Small intestine (tissue), 16 donors: Measurements from ENCODE around the gene CREBL2. TPM values are rescaled to one million over a fixed set of nuclear protein-coding genes. Genes with fewer than 3 reads are reported as not detected.
"Not testable (repeated sequence)": the region's sequence is repeated elsewhere in the genome, so short reads cannot be mapped to it uniquely, and the experiment has no call there.

Source experiments
- DNase-seq, 2 donors: peaks; one replicate each; pipeline versions ENCODE4 v3.0.0 to v3.0.0-alpha.2; 2013
- FAIRE-seq: peaks from 2 replicates; lab custom pipeline; 2012; peaks lifted over from hg19 to GRCh38; lab: Jason Lieb, UNC
- H3K27ac ChIP-seq, 3 donors: one replicate each; pipeline ENCODE4 v1.5.1; 2013; ENCODE audit warnings: low read length in 2 of 3, mild to moderate bottlenecking in 2 of 3, control low read depth in 1 of 3, inconsistent platforms in 1 of 3, low read depth in 1 of 3, moderate library complexity in 1 of 3
- H3K27me3 ChIP-seq, 3 donors: one replicate each; pipeline ENCODE4 v1.6.1; 2013; ENCODE audit warnings: low read length in 3 of 3, inconsistent platforms in 1 of 3; ENCODE audit not compliant: control insufficient read depth in 3 of 3, insufficient read depth in 3 of 3
- H3K36me3 ChIP-seq, 3 donors: one replicate each; pipeline ENCODE4 v1.6.1; 2013; ENCODE audit warnings: low read length in 3 of 3, inconsistent platforms in 1 of 3, low read depth in 1 of 3, mild to moderate bottlenecking in 1 of 3, moderate library complexity in 1 of 3; ENCODE audit not compliant: control insufficient read depth in 3 of 3, insufficient read depth in 2 of 3
- H3K4me1 ChIP-seq, 3 donors: one replicate each; pipeline ENCODE4 v1.6.1; 2013; ENCODE audit warnings: low read length in 2 of 3, inconsistent platforms in 1 of 3, low read depth in 1 of 3, mild to moderate bottlenecking in 1 of 3, moderate library complexity in 1 of 3; ENCODE audit not compliant: control insufficient read depth in 3 of 3, insufficient read depth in 2 of 3
- H3K4me3 ChIP-seq, 3 donors: one replicate each; pipeline ENCODE4 v1.5.1; 2013; ENCODE audit warnings: low read length in 3 of 3, control low read depth in 1 of 3, inconsistent platforms in 1 of 3, low read depth in 1 of 3, mild to moderate bottlenecking in 1 of 3, moderate library complexity in 1 of 3
- H3K9me3 ChIP-seq, 2 donors: one replicate each; pipeline ENCODE4 v1.6.1; 2013; ENCODE audit warnings: low read depth in 1 of 2, low read length in 1 of 2; ENCODE audit not compliant: control insufficient read depth in 2 of 2, insufficient read depth in 1 of 2
- WGBS, 3 donors: extraction: QIAGEN DNeasy Blood & Tissue Kit; methylation state at CpG; one replicate each; pipeline ENCODE4 v1.1.7; 2013; 5-methylcytosine and 5-hydroxymethylcytosine counted together
- long read RNA-seq, 10 donors: transcript quantifications; one replicate each; lab custom pipeline, GENCODE V29; 2026
- polyA plus RNA-seq, 4 donors: library from polyadenylated mRNA; stranded (reverse) in 3 of 4; unstranded in 1 of 4; fragments of 200-250 nt in 3 of 4; fragments of 120-200 nt in 1 of 4; gene quantifications; one replicate each; pipeline versions ENCODE4 v1.2.1 to v1.2.3, GENCODE V29; 2013
- donor health status: healthy with polysubstance abuse.
- donor health status: control.
- donor health status: control.
- donor health status: Bipolar disorder and iron deficiency.
- donor health status: healthy.

The CREBL2 gene, protein sequence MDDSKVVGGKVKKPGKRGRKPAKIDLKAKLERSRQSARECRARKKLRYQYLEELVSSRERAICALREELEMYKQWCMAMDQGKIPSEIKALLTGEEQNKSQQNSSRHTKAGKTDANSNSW
- polyA plus RNA-seq = 10 to 100 TPM; 16.9 to 37.2 (median 23.4) TPM
- long read RNA-seq, donor 1, transcript CREBL2-201 (4 exons, 3,754 nt) = major isoform, 30 of 35 reads
- long read RNA-seq, donor 1, partial matches to known transcripts = 5 of 35 reads
- long read RNA-seq, donor 1, other reads (novel, unspliced or antisense) = 0 of 35 reads
- long read RNA-seq, donor 2, transcript CREBL2-201 (4 exons, 3,754 nt) = major isoform, 11 of 11 reads
- long read RNA-seq, donor 2, partial matches to known transcripts = 0 of 11 reads
- long read RNA-seq, donor 2, other reads (novel, unspliced or antisense) = 0 of 11 reads
- long read RNA-seq, donor 3, transcript CREBL2-201 (4 exons, 3,754 nt) = major isoform, 10 of 10 reads
- long read RNA-seq, donor 3, partial matches to known transcripts = 0 of 10 reads
- long read RNA-seq, donor 3, other reads (novel, unspliced or antisense) = 0 of 10 reads
- long read RNA-seq, donor 4 = 0 reads
- long read RNA-seq, donor 5, partial matches to known transcripts = 0 of 4 reads
- long read RNA-seq, donor 5, other reads (novel, unspliced or antisense) = 0 of 4 reads
- long read RNA-seq, donor 6, transcript CREBL2-201 (4 exons, 3,754 nt) = major isoform, 10 of 15 reads
- long read RNA-seq, donor 6, partial matches to known transcripts = 5 of 15 reads
- long read RNA-seq, donor 6, other reads (novel, unspliced or antisense) = 0 of 15 reads
- long read RNA-seq, donor 7 = 0 reads
- long read RNA-seq, donor 8 = 0 reads
- long read RNA-seq, donor 9, partial matches to known transcripts = 0 of 2 reads
- long read RNA-seq, donor 9, other reads (novel, unspliced or antisense) = 0 of 2 reads
- long read RNA-seq, donor 10, transcript CREBL2-201 (4 exons, 3,754 nt) = major isoform, 10 of 10 reads
- long read RNA-seq, donor 10, partial matches to known transcripts = 0 of 10 reads
- long read RNA-seq, donor 10, other reads (novel, unspliced or antisense) = 0 of 10 reads

DNA sequence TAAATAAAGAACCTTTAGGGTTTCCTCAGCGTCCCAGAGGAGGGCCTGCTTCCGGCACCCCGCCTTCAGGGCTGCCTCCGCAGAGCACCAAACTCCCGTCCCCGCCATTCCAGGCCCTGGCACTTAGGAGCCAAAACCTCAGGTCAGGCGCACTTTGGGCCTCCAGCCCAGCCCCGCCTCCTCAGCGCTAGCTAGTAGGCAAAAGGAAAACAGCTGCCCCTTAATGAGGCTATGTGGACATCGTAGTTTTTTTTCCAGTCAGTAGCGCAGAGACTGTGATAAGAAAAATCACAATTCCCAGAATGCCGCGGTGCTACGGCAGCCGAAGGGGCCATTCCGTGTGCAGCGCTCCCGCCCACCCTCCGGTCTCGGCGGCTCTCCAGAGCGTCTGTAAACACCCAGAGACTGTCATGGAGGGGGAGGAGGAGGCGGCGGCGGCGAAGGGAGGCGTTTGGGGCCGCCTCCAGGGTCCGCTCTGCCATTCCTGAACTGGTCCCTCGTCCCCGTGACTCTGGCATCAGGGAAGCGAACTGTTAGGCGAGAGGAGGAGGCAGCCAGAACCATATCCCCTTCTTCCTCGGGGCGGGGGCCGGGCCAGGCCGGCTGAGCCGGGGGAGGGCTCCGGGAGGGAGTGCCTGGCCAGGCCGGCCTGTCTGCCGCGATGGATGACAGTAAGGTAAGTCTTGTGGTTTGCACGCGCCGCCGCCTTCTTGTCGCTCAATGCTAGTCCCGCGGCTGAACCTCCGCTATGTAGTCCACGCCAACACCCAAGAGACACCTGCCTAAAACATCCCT is at the start of gene CREBL2:
Gene CREBL2 (plus strand): TSS at position 365 of the 795 bp plus-strand sequence. CDS start 297 bp downstream, at position 662.
- FAIRE-seq (no peak), DNase-seq (peak; percentile 92 to 98)
- Histone ChIP-seq H3K27me3 (no peaks in the 10 kb centered on the region), H3K9me3 (no peaks in the 10 kb centered on the region), H3K36me3 (peaks cover 0 to 12% (median 0%) of the 10 kb centered on the region in 3 donors), H3K4me1 (peaks cover 2 to 5% (median 3%) of the 10 kb centered on the region in 3 donors), H3K27ac (peak within 1 kb of the TSS; percentile 70 to 100 (median 98)), H3K4me3 (peak within 1 kb of the TSS; percentile 70 to 100 (median 91))
- WGBS, 3 donors = 0 to 1% (median 0%) methylated on average over 46 to 51 of the region's 51 CpGs

DNA sequence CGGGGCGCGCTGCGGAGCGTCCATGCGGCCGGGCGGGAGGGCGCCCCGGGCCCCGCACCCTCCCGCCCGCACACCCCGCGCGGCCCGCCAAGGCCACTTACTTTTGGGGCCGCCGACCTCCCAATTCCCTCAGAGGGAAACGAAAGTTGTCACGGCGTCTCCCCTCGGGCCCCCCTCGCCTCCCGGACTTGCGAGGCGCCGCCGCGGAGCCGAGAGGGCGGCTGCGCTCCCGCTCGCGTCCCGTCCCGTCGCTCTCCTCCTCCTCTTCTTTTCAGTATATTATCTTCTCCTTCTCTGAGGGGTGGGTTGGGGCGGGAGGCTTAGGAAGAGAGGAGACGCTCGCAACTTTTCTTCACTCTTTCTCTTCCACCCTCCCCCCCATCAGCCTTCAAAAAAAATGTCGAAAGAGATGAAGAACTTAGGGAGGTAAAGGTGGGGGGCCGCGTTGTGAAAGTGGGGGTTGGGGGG is 49.6 kb upstream of the CREBL2 start:
- Histone ChIP-seq H3K27me3 (no peaks in the 10 kb centered on the region), H3K4me1 (peaks cover 2 to 13% (median 3%) of the 10 kb centered on the region in 3 donors), H3K27ac (peak overlapping the region; percentile 93 to 100 (median 99)), H3K36me3 (peaks cover 0 to 2% (median 0%) of the 10 kb centered on the region in 3 donors), H3K9me3 (peaks cover 0 to 4% of the 10 kb centered on the region in 2 donors), H3K4me3 (peak overlapping the region; percentile 64 to 99 (median 93))
- FAIRE-seq (no peak), DNase-seq (peak in 1 of 2 donors; percentile 69)
- 0% methylated on average over 12 to 45 of the region's 45 CpGs for WGBS, 3 donors

DNA sequence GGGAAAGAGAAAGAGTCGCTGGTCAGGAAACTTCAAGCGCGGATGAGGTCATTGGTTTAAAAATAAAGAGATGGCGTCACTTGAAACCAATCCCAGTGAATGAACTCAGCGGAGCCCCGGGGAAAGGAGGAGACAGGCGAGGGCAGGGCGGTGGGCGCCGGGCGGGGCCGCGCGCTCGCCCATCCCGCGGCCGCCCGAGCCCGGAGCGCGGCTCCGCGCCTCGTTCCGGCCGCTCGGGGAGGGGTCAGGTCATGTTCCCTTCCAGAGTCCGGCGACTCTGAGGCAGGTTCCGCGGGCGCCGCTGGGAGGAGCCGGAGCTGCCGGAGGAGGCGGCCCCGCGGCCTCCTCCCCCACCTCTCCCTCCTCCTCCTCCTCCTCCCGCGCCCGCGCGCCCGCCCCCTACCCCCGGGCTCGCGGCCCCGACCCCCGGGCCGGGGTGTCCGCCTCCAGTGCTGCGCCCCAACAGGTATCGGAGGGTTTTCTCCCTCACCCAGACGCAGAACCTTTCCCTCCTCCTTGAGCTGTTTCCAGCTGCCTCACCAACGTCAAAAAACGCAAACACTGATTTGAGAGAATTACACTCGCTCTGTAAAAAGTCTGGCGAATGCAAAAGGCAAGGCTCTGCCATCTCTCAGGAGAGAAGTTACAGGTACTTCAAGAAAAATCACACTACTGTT is 49.0 kb upstream of the CREBL2 start, which contains the start of gene DUSP16:
Gene DUSP16 (minus strand): TSS at position 279 of the 677 bp plus-strand sequence. CDS start 41,765 bp downstream, outside the sequence.
- Histone ChIP-seq H3K4me1 (peaks cover 2 to 13% (median 3%) of the 10 kb centered on the region in 3 donors), H3K36me3 (peaks cover 0 to 2% (median 0%) of the 10 kb centered on the region in 3 donors), H3K27me3 (no peaks in the 10 kb centered on the region), H3K27ac (peak within 1 kb of the TSS; percentile 93 to 100 (median 99)), H3K4me3 (peak within 1 kb of the TSS; percentile 64 to 99 (median 93)), H3K9me3 (peaks cover 0 to 6% of the 10 kb centered on the region in 2 donors)
- DNase-seq = peak; percentile 96 to 97
- 0 to 1% (median 0%) methylated on average over 27 to 59 of the region's 59 CpGs for WGBS, 3 donors
- FAIRE-seq = no peak

DNA sequence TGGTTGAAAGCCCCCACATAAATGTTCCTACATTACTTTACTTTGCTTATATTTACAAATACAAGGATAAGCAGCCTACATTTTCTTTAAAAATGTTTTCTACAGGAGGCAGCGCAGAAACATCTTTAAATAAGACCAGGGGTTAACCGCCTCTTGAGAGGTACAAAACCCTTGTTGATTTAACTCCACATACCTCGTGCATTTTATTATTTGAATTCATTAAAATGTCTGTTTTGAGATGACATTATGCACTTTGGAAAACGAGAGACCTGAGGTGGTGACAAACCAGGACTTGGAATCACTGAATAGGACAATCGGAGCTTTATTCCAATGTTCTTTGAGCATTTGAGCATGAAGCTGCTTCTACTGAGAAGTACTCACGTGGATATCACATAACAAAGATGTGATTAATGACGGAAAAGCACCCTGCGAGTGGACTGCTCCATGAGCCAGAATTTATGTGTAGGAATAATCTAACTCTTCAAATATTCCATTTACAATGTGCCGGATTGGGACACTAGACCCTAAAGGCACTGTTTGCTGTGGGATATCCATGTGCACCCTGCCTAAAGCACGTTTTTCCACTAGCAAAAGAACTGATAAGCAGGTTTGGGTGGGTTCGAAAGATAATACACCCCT is 48.3 kb upstream of the CREBL2 start:
- Histone ChIP-seq H3K36me3 (no peaks in the 10 kb centered on the region), H3K9me3 (peaks cover 0 to 6% of the 10 kb centered on the region in 2 donors), H3K27ac (peak overlapping the region; percentile 89 to 99 (median 93)), H3K4me3 (peak overlapping the region in 2 of 3 donors; percentile 64 to 93), H3K4me1 (peaks cover 2 to 11% (median 3%) of the 10 kb centered on the region in 3 donors), H3K27me3 (no peaks in the 10 kb centered on the region)
- DNase-seq (peak; percentile 12 to 53), FAIRE-seq (no peak)
- 50 to 53% (median 52%) methylated on average over 11 of the region's 11 CpGs for WGBS, 3 donors

DNA sequence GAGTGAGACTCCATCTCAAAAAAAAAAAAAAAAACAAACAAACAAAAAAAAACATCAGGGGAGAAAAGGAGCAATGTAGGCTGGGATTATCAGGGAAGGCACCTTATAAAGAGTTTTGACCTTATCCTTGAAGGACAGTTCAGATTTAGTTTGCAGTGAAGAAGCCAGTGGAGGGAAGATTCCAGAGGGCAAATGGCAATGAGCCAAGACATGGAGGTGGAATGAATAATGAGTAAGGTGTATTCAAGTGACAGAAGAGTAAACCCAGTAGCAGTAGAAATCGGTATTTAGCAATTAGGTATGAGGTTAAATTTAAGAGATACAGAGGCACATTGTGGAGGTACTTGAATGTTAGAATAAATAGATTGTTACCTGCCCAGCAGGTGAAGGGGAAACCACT is 46.8 kb upstream of the CREBL2 start:
- DNase-seq = peak; percentile 26 to 63
- H3K9me3 ChIP-seq = peaks cover 0 to 6% of the 10 kb centered on the region in 2 donors
- no peak for FAIRE-seq
- H3K4me3 ChIP-seq = no peak overlapping the region
- WGBS, 3 donors = 50 to 67% (median 66%) methylated on average over 1 of the region's 1 CpG
- H3K4me1 ChIP-seq = peaks cover 0 to 10% (median 3%) of the 10 kb centered on the region in 3 donors
- no peak overlapping the region for H3K27ac ChIP-seq
- H3K27me3 ChIP-seq = no peaks in the 10 kb centered on the region
- H3K36me3 ChIP-seq = no peaks in the 10 kb centered on the region

DNA sequence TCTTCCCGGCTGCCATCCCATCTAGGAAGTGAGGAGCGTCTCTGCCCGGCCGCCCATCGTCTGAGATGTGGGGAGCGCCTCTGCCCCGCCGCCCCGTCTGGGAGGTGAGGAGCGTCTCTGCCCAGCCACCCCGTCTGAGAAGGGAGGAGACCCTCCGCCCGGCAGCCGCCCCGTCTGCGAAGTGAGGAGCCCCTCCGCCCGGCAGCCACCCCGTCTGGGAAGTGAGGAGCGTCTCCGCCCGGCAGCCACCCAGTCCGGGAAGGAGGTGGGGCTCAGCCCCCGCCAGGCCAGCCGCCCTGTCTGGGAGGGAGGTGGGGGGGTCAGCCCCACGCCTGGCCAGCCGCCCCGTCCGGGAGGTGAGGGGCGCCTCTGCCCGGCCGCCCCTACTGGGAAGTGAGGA is 45.7 kb upstream of the CREBL2 start:
- not testable (repeated sequence) for DNase-seq, H3K4me3 ChIP-seq, H3K27ac ChIP-seq, H3K9me3 ChIP-seq, H3K36me3 ChIP-seq, H3K27me3 ChIP-seq, FAIRE-seq
- WGBS, 3 donors = 96 to 100% (median 97%) methylated on average over 6 to 26 of the region's 32 CpGs
- H3K4me1 ChIP-seq = peaks cover 0 to 10% (median 3%) of the 10 kb centered on the region in 3 donors

DNA sequence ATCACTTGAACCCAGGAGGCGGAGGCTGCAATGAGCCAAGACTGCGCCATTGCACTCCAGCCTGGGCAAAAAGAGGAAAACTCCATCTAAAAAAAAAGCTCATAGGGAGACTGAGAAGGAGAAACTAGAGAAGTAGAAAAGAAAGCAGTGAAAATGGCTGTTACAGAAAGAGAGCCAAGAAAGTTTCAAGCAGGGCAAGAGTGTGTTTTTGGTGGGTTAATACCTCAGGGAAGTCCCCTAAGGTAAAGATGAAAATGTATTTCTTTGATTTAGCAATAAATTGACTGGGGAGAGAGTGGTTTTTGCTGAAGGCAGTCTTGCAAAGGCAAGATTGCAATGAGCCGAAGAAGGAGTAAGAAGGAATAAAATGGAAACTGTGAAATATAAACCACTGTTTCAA is 39.0 kb upstream of the CREBL2 start:
- DNase-seq = no peak
- no peak for FAIRE-seq
- WGBS, 3 donors = 90 to 92% (median 92%) methylated on average over 3 of the region's 3 CpGs
- H3K4me1 ChIP-seq = no peaks in the 10 kb centered on the region
- H3K9me3 ChIP-seq = no peaks in the 10 kb centered on the region
- H3K27ac ChIP-seq = no peak overlapping the region
- H3K36me3 ChIP-seq = no peaks in the 10 kb centered on the region
- no peaks in the 10 kb centered on the region for H3K27me3 ChIP-seq
- H3K4me3 ChIP-seq = no peak overlapping the region
